NCI-H2171 (cell line): ENCODE results near the gene SYT17.
"Not testable (repeated sequence)": the region's sequence is repeated elsewhere in the genome, so short reads cannot be mapped to it uniquely, and the experiment has no call there.

Experiments used
- DNase-seq: peaks from one replicate; lab custom pipeline; 2025; lab: John Stamatoyannopoulos, UW

SYT17 gene

DNA sequence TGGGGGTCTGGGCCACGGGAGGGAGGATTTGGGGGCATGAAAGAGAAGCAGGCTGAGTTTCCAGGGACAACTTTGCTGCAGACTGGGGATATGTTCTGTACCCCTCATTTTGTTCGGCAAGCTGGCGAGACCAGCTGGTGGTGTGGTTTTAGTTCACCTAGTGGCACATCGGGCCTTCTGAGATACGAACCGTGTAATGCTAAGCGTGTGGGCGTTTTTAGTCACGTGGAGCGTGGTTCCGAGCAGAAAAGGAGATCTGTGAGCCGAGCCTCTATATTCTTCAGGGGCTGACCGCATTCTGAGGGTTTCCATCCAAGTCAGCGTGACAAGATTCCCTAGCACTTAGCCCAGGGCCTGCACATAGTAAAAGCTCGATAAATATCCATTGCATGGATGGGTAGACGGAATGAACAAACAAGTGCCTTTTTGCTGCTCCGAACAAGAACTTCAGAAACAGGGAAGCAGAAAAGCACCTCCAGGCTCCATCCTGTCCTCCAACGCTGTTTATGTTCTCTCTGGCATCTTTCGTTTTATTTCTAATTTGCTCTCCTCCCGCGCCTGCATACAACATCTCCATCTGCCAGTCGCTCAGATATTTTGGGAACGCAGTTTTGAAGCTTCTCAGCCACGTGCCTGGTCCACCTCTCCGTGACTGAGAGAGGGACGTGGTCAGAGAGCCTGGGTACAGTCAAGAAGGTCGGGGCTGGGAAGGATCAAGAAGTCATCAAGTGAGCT lies 5.8 kb downstream of the SYT17 start:
- no peak for DNase-seq

DNA sequence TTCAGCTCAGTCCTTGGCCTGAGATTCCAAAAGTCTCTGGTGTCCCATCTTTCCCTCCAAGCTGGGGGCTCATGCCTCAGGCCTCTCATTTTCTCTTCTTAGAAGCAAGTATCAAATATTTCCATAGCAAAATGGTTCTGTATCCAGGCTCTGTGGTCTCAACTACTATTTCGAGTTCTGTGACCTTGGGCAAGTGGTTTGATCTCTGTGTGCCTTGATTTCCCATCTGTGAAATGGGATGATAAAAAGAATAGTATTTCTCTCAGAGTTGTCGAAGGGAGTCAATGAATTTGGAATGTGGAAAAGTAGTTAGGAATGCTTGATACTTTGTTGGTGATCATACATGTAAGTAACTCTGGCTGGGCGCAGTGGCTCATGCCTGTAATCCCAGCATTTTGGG lies 6.4 kb downstream of the SYT17 start:
- DNase-seq, result no peak

- DNase-seq, result no peak
Observed at GRCh38 chr16:19175492-19176262, 7.6 kb downstream of the SYT17 start.

- DNase-seq, result no peak
Observed at GRCh38 chr16:19177111-19177739, 9.2 kb downstream of the SYT17 start.

DNA sequence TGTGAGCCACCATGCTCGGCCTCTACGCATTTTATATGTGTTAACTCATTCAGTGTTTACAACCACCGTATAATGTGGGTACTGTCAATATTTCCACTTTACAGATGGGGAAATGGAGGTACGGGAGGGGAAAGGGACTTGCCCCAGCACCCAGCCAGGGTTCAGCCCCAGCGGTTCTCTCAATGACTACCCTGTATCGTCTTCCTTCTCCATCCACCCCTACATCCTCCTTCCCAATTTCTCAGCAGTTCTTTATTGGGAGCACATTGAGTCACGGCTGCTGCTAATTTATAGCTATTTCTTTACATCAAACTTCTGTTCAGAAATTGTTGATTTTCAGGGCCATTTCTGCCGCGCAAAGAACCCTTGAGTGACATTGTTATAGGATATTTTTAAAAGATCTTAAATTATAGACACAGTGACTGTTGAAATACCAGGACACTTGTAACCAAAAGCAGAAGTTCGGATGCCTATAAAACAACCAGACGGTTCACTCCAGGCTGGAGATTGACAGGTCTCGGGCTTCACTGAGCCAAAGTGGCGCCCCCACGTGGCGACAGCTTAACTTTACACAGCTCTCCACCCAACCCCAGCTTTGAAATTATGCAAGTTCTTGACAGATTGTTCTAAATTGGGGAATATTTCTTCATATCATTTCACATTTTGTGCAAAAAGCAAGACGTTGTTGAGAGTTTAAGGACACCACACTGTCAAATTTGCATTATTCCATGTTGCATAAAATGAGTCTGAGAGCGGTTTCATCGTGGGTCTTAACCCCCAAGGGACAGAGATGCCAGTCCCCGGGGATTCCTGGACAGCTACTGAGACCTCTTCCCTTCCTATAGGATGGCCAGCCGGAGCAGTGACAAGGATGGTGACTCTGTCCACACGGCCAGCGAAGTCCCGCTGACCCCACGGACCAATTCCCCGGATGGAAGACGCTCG lies 11.8 kb downstream of the SYT17 start:
- no peak for DNase-seq

- DNase-seq, result no peak
Observed at GRCh38 chr16:19180741-19181140, 12.7 kb downstream of the SYT17 start.

DNA sequence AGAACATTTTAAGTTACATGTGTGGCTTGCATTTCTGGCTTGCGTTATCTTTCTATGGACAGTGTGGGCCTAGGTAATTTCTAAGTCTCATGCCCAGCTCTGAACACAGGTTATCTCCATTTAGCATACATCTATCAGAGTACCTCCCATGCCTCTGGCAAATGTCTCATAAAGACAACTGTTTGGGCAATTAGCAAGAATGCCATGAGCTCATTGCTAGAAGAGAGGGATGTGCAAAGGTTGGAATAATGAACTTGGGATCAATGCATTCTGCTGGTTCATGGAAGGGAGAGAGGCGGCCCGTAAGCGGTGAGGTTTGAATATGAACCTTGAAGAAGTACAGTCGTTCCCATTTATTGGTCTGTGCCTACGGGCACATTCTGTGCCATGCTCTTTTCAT lies 14.4 kb downstream of the SYT17 start:
- no peak for DNase-seq

DNA sequence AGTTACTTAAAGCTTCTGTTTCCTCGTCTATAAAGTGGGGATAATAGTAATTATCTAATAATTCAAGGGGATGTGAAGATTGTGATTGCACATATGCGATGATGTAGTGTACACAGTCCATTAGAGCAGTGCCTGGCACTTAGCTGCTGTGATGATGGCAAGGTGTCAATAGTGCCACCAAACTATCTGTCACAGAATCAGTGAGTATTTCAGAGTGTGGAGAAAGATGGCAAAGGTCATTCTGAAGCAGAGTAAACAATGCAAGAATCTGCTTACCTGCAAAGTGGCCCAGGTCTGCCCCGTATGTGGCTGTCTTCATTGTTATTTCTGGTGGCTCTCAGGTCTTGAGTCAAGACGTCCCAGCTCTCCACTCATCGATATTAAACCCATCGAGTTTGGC lies 15.1 kb downstream of the SYT17 start:
- DNase-seq, result no peak

DNA sequence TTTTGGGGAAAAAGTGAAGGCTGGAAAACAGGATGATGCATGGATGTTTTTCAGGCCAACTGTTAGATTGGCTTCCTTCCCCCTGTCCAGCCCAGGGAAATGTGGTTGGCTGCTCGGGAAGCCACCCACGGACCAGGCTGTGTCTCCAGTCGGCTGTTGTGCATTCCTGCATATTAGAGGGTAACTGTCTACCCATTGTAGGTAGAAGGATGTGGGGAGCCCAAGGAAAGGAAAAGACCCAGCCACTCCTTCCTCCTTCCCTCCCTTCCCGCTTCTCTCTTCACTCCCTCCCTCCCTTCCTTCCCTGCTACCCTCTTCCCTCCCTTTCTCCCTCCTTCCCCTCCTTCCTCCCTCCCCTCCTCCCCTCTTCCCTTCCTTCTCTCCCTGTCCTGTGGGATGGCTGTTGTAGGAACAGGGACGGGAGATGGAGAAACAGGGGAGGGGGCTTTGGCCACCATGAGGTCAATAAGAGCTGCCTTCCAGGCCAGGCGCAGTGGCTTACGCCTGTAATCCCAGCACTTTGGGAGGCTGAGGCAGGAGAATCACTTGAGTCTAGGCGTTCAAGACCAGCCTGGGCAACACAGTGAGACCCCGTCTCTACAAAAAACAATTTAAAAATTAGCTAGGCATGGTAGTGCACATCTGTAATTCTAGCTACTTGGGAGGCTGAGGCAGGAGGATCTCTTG lies 16.9 kb downstream of the SYT17 start:
- DNase-seq, result no peak

GRCh38 chr16:19185510-19185851 lies 17.4 kb downstream of the SYT17 start:
- DNase-seq, result no peak

GRCh38 chr16:19186408-19186807 lies 18.4 kb downstream of the SYT17 start:
- DNase-seq, result no peak

DNA sequence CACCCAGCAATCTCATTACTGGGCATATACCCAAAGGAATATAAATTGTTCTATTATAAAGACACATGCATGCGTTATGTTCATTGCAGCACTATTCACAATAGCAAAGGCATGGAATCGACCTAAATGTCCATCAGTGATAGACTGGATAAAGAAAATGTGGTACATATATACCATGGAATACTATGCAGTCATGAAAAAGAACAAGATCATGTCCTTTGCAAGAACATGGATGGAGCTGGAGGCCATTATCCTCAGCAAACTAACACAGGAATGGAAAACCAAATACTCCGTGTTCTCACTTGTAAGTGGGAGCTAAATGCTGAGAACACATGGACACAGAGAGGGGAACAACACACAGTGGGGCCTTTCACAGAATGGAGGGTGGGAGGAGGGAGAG lies 19.9 kb downstream of the SYT17 start:
- DNase-seq, result not testable (repeated sequence)

GRCh38 chr16:19188406-19188805 lies 20.4 kb downstream of the SYT17 start:
- no peak for DNase-seq

- no peak for DNase-seq
Observed at GRCh38 chr16:19192865-19193264, 24.8 kb downstream of the SYT17 start.

GRCh38 chr16:19196871-19197270 lies 28.8 kb downstream of the SYT17 start:
- DNase-seq, result peak; percentile 66

GRCh38 chr16:19203374-19203966 lies 35.4 kb downstream of the SYT17 start:
- DNase-seq, result no peak

DNA sequence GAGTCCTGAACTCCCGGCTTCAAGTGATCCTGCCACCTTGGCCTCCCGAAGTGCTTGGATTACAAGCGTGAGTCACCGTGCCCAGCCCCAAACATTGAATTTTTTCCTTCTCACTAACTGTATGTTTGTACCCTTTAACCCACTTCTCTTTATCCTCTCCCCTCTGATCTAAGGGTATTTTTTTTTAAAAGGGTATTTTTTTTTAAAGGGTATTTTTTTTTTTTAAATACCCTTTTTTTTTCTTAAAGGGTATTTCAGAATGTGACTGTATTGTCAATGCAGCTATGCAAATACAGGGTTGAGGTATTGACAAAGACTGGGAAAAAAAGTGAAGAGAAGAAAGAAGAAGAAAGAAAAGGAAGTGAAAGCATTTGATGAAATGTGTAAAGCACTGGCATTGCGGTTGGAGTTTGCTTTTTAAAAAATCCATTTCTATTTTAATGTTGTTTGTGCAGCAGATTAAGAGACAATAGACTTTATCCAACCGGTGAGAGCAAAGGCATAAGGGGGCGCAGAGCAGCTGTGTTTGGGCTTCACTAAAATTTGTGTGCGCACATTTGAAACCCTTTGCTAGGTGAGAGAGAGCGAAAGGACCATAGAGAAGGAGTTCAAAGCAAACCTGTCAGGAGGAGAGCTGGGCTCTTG lies 42.4 kb downstream of the SYT17 start:
- DNase-seq, result no peak

GRCh38 chr16:19210968-19211367 lies 42.9 kb downstream of the SYT17 start:
- no peak for DNase-seq

DNA sequence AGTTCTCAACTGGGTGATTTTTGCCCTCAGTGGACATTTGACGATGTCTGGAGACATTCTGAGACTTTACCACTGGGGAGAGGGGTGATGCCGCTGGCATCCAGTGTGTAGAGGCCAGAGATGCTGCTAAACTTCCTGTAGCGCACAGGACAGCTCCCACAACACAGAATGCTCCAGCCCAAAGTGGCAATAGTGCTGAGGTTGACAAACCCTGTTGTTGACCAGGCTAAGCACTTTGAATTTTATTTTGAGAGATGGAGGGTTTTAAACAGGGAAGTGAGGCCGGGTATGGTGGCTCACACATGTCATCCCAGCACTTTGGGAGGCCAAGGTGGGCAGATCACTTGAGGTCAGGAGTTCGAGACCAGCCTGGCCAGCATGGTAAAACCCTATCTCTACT lies 44.0 kb downstream of the SYT17 start:
- no peak for DNase-seq

- no peak for DNase-seq
Observed at GRCh38 chr16:19213885-19214284, 45.8 kb downstream of the SYT17 start.

GRCh38 chr16:19215705-19216104 lies 47.7 kb downstream of the SYT17 start:
- DNase-seq, result no peak
